HG03060 (cell line): ENCODE data around the gene LY86.

ENCODE experiments used
- ATAC-seq: cut with Tn5 transposase; IDR thresholded peaks from one replicate; pipeline ENCODE4 v1.9.1; 2021; ENCODE audit warnings: low read depth, moderate number of reproducible peaks; ENCODE audit not compliant: unreplicated experiment

The LY86 gene

GRCh38 chr6:6569811-6570164, 18.7 kb upstream of the LY86 start:
- ATAC-seq, result no peak

- no peak for ATAC-seq
Measured at GRCh38 chr6:6570929-6571671, 17.4 kb upstream of the LY86 start.

GRCh38 chr6:6575143-6575542, 13.4 kb upstream of the LY86 start:
- no peak for ATAC-seq

- no peak for ATAC-seq
Measured at GRCh38 chr6:6577735-6578134, 10.8 kb upstream of the LY86 start.

- ATAC-seq, result no peak
Measured at GRCh38 chr6:6579281-6579680, 9.2 kb upstream of the LY86 start.

- no peak for ATAC-seq
Measured at GRCh38 chr6:6580225-6580856, 8.2 kb upstream of the LY86 start.

GRCh38 chr6:6581054-6581453, 7.5 kb upstream of the LY86 start:
- ATAC-seq, result no peak

GRCh38 chr6:6582131-6582530, 6.4 kb upstream of the LY86 start:
- no peak for ATAC-seq

GRCh38 chr6:6583836-6584235, 4.7 kb upstream of the LY86 start:
- ATAC-seq, result no peak

GRCh38 chr6:6584310-6585002, 4.1 kb upstream of the LY86 start:
- ATAC-seq, result peak; percentile 22

GRCh38 chr6:6585003-6585311, 3.6 kb upstream of the LY86 start:
- ATAC-seq, result no peak

- ATAC-seq, result no peak
Measured at GRCh38 chr6:6586167-6586566, 2.4 kb upstream of the LY86 start.

GRCh38 chr6:6586671-6587526, 1.6 kb upstream of the LY86 start:
- ATAC-seq, result peak; percentile 33

- ATAC-seq, result no peak
Measured at GRCh38 chr6:6587696-6588063, 840 bp upstream of the LY86 start.

- no peak for ATAC-seq
Measured at GRCh38 chr6:6588924-6589709, 597 bp downstream of the LY86 start.

- no peak for ATAC-seq
Measured at GRCh38 chr6:6590530-6590929, 2.0 kb downstream of the LY86 start.

- no peak for ATAC-seq
Measured at GRCh38 chr6:6591778-6592465, 3.4 kb downstream of the LY86 start.

GRCh38 chr6:6592826-6593475, 4.4 kb downstream of the LY86 start:
- ATAC-seq, result no peak

- ATAC-seq, result no peak
Measured at GRCh38 chr6:6593867-6594468, 5.4 kb downstream of the LY86 start.
